Posterior cingulate gyrus (tissue), 11 donors: ENCODE data around the gene NLRC3.

Experiments used
- DNase-seq, 10 donors: peaks; one replicate each; pipeline versions ENCODE4 v3.0.0 to v3.0.0-alpha.2; 2020 to 2021; ENCODE audit warnings: mixed read lengths in 3 of 10
- intact Hi-C: fragments of 100-400 bp; cut with DNase I; formaldehyde crosslinking; loops from one replicate; pipeline ENCODE4 v1.15.1; 2023

Gene NLRC3

DNA sequence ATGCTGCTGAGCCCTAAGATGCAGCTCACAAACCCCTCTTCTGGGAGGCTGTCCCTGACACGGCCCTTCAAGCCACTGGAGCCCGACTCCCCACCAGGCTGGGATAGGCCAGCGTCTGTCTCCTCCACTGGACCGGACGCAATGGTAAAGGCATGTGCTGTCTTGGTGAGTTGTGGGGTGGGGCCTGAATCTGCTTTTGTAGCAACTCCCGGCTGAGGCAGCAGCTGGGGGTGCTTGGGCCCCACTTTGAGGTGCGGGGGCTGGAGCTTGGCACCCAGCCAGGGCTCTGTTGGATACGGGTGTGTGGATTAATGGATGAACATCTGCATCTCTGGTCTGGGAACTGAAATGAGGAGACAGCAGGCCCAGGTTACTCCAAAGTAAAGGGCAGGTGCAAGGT, 3.5 kb upstream of the NLRC3 start:
- intact Hi-C loops = no loop called here
- DNase-seq = peak in 2 of 10 donors; percentile 58 to 70

DNA sequence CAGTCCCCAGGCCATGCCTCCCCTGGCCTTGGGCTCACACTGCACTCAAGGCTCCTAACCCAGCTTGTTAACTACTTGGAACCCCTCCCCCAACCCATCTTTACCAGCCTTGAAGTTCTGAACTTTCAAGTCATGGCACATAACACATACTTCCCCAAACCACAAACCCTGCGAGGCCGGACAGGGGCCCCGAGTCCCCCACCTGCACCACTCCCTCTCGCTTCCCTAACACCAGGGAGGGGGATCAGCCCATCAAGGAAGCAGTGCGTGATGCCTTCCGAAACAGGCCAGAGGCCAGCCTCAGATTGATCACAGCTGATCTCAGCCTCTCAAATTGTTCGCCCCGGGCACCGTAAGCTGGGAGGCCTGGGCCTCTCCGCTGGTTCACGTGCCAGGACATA, 3.0 kb upstream of the NLRC3 start:
- no peak for DNase-seq
- intact Hi-C loops = no loop called here

DNA sequence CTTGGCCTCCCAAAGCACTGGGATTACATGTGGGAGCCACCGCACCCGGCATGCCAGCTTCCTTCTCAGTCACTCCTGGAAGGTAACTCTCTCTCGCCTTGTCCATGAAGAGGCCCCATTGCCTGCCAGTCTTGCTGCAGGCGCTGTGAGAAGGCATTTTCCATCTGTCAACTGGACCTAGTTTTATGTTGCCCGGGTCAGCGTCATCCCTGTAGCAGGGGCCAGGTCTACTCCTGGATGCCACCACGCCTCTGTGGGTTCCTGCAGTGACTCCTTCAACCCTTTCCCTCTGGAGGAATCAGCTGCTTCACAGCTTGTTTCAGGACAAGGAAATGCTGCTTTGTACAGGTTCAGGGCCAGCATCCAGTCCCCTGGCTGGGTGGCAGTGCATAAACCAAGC, 2.6 kb upstream of the NLRC3 start:
- DNase-seq = peak in 1 of 10 donors; percentile 70
- intact Hi-C loops = no loop called here

DNA sequence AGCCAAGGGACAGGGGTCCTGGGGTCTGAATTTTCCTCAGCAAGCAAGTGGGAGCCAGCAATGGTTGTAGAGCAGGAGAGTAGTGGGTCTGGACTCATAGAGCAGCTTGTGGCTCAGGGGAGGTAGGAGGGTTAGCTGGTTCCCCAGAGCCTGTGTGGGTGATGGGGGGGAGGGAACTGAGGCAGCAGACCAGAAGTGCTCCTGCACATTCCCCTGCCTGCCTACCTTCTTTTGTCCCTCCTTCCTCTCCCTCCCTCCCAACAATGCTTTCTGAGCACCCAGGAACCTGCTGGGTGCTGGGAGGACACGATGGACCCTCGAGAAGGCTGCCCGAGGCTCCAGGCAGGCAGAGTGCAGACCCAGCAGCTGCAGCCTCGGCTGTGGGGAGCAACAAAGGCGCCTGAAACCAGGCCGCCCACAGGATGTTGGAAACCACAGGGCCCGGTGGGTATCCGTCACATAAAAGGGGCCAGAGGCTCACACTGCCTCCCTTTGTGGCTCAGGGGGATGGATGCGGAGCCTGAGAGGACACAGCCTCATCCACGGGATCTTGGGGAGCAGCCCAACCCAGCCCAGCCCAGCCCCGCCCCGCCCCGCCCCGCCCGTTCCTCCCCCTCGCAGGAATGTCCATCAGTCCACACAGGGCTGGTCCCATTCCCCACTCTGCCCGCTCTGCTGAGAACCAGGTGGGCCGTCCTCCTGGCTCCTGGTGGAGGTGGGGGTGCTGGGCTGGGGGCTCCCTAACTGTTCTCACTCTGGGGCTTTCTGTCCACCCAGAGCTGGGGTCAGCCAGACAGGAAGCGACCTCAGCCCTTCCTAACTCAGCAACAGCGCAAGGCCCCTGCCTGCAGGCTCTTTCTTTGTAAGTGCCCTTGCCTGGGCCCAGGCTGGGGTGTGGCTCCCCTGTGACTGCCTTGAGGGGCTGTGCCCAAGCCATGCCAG, 1.7 kb upstream of the NLRC3 start:
- peak in 2 of 10 donors; percentile 52 to 58 for DNase-seq
- intact Hi-C loops = no loop called here

DNA sequence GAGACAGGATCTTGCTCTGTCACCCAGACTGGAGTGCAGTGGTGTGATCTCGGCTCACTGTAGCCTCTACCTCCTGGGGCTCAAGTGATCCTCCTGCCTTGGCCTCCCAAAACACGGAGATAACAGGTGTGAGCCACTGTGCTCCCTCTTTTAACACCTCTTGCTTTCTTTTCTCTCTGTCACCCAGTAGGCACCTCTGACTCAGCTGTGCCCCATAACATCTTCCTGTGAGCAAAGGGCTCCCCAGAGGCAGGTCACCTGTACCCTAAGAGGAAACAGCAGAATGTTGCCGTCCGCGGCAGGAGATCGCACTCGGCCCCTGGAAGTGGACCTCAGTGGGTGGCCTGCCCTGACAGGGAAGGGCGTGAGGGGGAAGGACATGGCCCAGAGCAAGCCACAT, 918 bp upstream of the NLRC3 start:
- peak in 1 of 10 donors; percentile 76 for DNase-seq
- intact Hi-C loops = no loop called here

DNA sequence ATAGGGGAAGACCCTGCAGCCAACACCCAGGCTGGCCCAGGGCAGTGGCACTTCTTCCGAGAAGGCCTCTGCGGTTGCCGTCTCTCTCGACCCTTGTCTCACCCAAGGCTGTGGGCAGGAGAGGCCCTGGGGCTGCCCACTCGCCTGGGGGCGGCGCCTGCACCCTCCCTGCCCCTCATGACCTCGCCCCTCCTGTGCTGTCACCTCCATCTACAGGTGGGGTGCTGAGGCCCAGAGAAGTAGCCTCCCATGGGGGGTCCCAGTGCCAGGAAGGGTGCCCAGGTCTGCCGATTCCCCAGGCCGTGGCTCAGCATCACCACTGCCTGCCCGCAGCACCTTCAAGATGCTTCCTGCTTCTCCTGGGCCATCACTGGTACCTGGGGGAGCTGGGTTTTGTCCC, 992 bp downstream of the NLRC3 start:
- intact Hi-C loops = no loop called here
- peak in 2 of 10 donors; percentile 44 to 58 for DNase-seq

DNA sequence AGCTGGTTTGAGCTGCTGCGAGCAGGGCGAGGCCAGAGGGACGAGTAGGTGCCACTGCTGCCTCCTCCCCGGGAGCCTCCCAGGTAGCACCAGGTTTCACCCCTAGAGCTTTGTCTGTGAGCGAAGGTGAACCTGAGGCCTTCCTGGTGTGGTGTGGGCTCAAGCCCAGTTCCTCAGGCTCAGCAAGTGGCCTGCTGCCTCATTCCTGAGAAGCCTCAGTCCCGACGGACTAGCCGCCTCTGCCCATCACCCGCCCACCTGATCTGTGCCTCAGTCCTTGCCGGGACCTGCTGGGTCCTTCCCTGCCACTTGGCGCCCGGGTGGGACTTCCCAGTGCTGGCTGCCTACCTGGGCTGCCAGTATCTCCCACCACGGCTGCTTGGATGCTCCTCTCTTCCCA, 1.7 kb downstream of the NLRC3 start:
- DNase-seq = peak in 1 of 10 donors; percentile 77
- intact Hi-C loops = no loop called here

DNA sequence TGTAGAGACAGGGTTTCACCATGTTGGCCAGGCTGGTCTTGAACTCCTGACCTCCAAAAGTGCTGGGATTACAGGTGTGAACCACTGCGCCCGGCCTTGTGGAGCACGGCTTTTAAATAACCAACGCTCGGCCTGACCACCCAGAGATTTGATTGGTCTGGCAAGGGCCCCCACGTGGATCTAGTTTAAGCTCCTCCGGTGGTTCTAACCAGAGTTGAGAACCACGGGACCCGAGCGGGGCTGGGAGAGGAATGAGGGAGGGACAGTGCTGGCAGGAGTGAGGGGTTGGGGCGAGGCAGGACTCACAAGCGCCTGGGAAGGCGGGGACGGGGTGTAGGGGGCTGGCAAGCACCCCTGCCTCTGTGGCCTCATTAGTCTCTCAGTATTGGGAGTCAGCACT, 3.0 kb downstream of the NLRC3 start:
- peak in 1 of 10 donors; percentile 43 for DNase-seq
- intact Hi-C loops = no loop called here

DNA sequence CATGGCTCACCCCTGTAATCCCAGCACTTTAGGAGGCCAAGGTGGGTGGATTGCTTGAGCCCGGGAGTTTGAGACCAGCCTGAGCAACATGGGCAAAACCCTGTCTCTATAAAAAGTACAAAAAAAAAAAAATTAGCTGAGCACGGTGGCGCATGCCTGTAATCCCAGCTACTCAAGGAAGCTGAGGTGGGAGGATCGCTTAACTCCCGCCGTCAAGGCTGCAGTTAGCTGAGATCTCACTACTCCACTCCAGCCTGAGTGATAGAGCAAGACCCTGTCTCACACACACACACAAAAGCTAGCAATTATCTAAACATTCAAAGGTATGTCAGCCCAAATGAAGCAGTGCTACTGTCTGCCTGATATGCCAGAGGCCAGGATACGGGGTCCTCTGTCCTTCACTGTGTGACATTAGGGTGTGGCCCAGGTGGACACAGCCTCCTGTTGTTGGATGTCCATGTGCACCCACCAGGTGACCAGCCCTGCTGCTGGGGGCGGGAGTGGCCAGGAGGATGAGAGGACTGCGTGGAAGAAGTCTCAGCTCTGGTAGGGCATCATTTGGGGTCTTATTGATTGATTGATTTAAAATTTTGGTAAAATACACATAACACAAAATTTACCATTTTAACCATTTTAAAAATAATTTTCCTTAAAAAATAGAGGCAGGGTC, 3.9 kb downstream of the NLRC3 start:
- intact Hi-C loops = no loop called here
- DNase-seq = peak in 2 of 10 donors; percentile 22 to 59

DNA sequence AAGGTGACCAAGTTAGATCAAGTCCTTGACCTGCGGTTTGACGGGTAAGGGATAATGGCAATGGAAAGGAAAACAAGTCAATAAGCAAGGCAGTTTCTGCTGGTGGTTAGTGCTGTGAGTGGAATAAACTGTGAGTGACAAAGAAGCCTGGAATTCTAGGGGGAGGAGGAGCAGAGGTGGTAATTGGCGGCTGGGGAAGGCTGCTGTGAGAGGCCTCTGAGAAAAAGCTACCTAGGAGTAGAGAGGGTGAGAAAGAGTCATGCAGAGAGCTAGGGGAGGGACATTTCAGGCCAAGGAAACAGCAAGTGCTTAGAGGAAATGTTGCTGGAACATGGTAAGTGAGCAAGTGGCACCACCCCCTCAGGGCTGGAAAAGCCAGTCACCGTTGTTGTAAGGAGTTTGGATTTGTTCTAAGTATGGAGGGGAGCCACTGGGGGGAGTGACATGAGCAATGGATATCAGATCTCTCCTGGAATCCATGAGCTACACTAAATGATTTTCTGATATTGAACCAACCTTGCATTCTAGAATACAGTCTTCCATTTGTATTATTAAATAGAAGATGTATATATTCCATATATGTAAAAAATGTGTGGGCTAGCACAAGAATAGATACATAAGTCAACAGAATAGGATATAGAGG, 6.7 kb downstream of the NLRC3 start:
- intact Hi-C loops = no loop called here
- DNase-seq = peak in 2 of 10 donors; percentile 5 to 20

DNA sequence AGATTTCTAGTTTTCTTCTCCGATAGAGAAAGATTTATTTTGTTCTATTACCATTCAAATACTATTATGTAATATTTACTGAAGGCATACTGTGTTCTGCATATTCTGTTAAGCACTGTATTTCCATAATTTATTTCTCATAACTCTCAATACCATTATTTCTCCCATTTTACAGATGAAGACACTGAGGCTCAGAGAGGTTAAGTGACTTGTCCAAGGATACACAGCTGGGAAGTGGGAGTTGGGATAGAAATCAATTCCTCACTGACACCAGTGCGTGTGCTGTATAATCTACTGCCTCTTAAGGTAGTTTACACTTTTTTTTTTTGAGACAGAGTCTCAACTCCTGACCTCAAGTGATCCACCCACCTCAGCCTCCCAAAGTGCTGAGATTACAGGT, 7.4 kb downstream of the NLRC3 start:
- intact Hi-C loops = no loop called here
- no peak for DNase-seq

DNA sequence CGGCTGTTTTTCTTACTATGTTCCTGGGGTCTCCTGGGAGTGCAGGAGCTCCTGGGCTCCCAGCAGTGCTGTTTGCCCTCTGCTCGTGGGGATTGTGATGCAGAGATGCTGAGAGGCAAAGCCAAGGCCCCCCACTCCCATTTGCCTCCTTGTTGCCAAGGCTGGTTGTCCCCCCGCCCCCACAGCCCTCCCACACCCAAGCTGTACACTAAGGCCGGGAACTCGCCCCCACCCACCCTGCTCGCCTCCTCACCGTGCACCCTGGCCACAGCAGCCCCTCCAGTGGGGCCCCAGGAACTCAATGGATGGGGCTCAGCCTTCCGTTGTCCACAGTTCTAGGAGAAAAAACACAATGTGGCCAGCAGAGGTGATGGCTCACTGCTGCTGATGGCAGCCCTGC, 10.2 kb downstream of the NLRC3 start:
- intact Hi-C loops = no loop called here
- peak in 1 of 10 donors; percentile 42 for DNase-seq

DNA sequence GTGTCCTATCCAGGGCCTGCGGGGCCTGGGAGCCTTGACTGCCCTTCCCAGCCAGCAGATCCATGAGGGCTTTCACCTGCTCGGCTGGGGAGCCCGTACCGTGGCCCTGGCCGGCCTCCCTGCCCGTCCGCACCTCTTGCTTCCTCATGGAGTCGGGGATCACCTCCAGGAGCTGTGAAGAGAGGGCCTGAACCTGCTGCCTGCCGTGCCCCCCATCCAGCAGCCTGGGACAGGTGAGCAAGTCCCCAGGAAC, 12.4 kb downstream of the NLRC3 start:
- intact Hi-C loops = no loop called here

DNA sequence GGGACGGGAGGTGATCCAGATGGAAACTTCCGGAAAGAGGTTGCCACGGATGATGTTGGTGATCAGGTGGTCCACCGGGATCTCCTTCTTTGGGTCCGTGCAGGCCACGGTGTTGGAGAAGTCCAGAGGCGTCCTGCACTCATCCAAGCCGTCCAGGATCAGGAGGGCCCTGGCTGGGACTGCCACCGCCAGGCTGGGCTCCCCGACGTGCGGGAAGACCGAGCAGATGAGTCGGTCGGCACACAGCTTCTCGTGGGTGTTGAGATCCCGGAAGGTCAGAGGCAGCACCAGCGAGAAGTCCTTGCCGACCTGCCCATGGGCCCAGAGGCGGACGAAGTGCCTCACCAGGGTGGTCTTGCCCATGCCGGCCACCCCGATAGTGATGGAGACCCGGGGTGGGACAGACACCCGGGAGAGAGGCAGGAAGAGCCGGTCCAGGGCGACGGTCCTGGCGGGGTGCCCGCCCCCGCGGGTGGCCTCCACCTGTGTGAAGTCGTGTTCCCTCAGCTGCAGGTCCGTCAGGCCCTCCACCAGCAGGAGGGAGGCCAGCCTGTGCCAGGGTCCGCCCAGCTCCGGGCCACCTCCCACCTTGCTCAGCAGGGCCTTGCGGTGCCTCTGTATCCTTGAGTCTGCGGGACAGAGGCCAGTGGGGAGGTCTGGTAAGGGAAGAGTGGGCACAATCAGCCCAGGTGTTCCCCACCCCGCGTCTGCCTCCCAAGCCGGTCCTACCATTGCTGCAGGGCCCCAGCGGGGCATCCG, 12.9 kb downstream of the NLRC3 start:
- peak in 1 of 10 donors; percentile 77 for DNase-seq
- intact Hi-C loops = no loop called here

More for the DNA sequence above, 12.4 kb downstream of the NLRC3 start:
- no peak for DNase-seq

DNA sequence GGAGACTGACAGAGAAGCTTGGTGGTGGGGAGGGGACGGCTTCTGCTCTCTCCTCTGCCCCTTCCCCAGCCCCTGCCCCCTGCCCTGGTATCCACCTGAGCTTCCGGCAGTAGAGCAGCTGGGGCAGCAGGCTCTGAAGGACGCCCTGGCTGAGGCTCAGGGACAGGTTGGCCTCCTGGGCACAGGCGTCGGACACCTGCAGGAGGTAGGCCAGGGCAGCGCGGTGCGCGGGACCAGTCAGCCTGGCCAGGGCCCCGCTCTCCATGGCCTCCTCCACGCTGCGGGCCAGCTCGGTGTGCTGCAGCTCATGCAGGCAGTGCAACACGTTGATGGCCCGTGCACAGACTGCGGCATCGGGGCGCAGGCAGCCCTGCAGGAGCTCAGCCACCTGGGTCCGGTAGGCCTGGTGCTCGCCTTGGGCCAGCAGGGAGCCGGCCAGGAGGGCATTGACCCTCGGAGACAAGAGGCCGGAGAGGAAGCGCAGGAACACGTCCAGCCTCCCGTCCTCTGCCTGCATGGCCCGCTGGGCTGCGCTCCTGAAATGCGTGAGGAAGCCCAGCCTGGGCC, 14.2 kb downstream of the NLRC3 start:
- DNase-seq = peak in 2 of 10 donors; percentile 66 to 80
- intact Hi-C loops = no loop called here

DNA sequence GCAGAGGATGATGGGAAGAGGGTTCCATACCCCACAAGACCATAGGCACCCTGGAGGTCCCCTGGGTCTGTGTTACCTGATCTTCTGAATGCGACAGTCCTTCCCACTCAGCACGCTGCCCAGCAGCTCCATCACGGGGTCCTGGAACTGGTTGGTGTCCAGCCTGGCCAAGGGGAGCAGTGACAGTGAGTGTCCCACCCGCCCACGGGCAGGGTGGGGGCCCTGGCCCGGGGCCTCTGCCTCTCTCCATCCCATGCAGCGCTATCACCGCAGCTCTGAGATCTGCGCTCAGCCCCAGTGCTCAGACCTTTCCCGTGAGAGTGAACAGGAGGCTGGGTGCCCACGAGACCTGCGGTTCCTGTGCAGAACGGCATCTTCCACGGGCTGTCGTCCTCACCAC, 15.6 kb downstream of the NLRC3 start:
- DNase-seq = peak in 2 of 10 donors; percentile 40 to 52
- intact Hi-C loops = no loop called here

DNA sequence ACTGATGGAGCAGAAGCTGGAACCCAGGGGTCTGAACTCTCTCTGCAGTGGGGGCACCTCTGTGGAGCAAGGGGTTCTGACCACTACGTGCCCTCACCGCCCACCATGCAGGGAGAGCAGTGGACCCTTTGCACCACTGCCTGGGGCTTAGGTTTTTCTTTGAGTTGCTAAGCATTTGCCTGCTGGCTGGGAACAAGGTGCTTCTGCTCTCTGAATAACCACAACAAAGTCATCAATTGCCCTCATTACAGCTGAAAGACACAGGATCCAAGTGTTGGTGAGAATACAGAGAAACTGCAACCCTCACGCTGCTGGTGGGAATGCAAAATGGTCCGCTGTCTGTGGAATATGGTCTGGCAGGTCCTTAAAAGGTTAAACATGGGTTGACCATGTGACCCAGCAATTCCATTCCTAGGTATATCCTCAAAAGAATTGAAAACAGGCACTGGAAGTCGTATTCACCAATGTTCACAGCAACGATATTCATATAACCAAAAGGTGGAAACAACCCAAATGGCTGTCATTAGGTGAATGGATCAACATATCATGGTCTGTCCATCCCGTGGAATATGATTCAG, 22.8 kb downstream of the NLRC3 start:
- DNase-seq = peak in 2 of 10 donors; percentile 31 to 36
- intact Hi-C loops = no loop called here

DNA sequence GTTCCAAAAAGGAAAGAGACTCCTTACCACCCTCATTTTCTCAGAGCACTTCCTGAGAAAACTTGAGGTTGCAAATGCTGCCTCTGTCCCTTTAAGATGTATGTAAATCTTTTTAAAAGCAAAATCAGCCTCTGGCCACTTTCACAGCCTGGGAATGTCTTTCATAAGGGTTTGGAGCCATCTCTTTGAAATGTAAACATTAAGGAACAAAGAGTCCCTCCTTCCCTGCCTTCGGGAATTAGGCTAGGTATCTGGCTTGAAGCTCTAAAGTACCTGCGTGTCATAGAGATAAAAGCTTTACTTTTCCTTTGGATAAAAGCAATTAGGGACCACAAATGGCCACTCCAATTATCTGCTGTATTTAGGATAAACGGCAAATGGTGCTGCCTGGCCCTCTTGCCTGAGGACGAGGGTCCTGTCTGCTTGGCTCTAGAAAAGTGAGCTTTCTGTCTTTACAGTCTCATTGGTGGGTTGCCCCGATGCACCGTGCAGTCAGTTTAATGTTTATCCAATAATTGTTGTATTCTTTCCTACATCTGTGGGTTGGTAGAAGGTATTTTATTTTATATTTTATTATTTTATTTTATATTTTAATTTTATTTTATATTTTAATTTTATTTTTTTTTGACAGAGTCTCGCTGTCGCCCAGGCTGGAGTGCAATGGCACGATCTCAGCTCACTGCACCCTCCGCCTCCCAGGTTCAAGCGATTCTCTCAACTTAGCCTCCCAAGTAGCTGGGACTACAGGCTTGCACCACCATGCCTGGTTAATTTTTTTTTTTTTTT, 23.9 kb downstream of the NLRC3 start:
- intact Hi-C loops = no loop called here
- peak in 2 of 10 donors; percentile 13 to 34 for DNase-seq
